ENCODE data around the gene RAB7B. TPM values are rescaled to one million over a fixed set of nuclear protein-coding genes. Genes with fewer than 3 reads are reported as not detected.

The RAB7B gene
- total RNA-seq, 1 experiment from 2014 or later: not detected

DNA sequence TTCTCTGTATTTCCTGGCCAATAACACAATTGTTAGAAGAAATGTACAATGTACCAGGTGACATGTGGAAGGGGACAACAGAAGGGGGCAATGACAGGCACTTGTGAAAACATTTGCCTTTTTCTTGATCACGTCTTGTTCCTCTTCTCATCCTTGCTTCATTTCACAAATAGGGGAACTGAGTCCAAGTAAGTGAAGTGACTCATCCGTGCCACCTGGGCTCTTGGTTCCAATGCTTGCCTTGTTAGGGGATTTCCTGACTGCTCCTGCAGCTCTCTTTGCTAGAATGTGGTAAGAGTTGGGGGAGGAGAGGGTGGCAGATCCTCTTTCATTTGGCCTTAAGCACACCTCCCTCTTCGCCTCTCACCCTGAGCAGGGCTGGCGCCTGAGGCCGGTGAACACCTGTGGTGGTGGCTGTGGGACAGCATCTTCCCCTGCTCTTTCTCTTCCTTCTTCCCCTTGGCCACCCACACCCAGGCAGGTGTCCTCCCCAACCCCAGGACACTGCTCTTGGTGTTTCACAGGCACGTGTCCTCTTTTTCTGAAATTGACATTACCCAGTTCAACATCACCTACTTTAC, 47.5 kb upstream of the RAB7B start (continued):
- TF ChIP-seq, protein P1, sequence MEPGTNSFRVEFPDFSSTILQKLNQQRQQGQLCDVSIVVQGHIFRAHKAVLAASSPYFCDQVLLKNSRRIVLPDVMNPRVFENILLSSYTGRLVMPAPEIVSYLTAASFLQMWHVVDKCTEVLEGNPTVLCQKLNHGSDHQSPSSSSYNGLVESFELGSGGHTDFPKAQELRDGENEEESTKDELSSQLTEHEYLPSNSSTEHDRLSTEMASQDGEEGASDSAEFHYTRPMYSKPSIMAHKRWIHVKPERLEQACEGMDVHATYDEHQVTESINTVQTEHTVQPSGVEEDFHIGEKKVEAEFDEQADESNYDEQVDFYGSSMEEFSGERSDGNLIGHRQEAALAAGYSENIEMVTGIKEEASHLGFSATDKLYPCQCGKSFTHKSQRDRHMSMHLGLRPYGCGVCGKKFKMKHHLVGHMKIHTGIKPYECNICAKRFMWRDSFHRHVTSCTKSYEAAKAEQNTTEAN (CRISPR knock-in tag; IDR thresholded peaks at IDR 0.05): no peak
- TF ChIP-seq SMAD4 (CRISPR knock-in tag; IDR thresholded peaks at IDR 0.05): no peak
- no peak for TF ChIP-seq SOX15 (CRISPR knock-in tag; IDR thresholded peaks at IDR 0.05)

- CTCF ChIA-PET: no interaction called here
- no peak for ATAC-seq
- TF ChIP-seq ERG (CRISPR knock-in tag; IDR thresholded peaks at IDR 0.05): no peak
- no peak for TF ChIP-seq ZSCAN18 (CRISPR knock-in tag; IDR thresholded peaks at IDR 0.05)
- TF ChIP-seq GRHL2 (CRISPR knock-in tag; IDR thresholded peaks at IDR 0.05; ENCODE audit: insufficient replicate concordance, severe bottlenecking): no peak
- no peak for TF ChIP-seq TEAD1 (CRISPR knock-in tag; IDR thresholded peaks at IDR 0.05)
- TF ChIP-seq CBFB (CRISPR knock-in tag; IDR thresholded peaks at IDR 0.05; ENCODE audit: low read depth): no peak
- no peak for TF ChIP-seq OVOL2 (CRISPR knock-in tag; IDR thresholded peaks at IDR 0.05; ENCODE audit: borderline replicate concordance)
- TF ChIP-seq ARID4B (CRISPR knock-in tag; IDR thresholded peaks at IDR 0.05; ENCODE audit: borderline replicate concordance): no peak
- TF ChIP-seq ESRRA (CRISPR knock-in tag; IDR thresholded peaks at IDR 0.05; ENCODE audit: borderline replicate concordance): no peak
Observed at GRCh38 chr1:206049919-206050600, 46.9 kb upstream of the RAB7B start.

GRCh38 chr1:206049293-206049692, 46.1 kb upstream of the RAB7B start:
- peaks cover 13% of the 10 kb centered on the region for H3K9me3 Mint-ChIP-seq
- POLR2A ChIA-PET: no interaction called here
- ATAC-seq: no peak
- TF ChIP-seq CREM (CRISPR knock-in tag; IDR thresholded peaks at IDR 0.05) (no peak), NFATC4 (CRISPR knock-in tag; IDR thresholded peaks at IDR 0.05) (no peak), NFYB (CRISPR knock-in tag; conservative IDR thresholded peaks at IDR 0.05; ENCODE audit: low read depth) (no peak), ELF4 (CRISPR knock-in tag; IDR thresholded peaks at IDR 0.05; ENCODE audit: low read depth) (no peak), ATF1 (CRISPR knock-in tag; IDR thresholded peaks at IDR 0.05) (no peak), MYBL2 (CRISPR knock-in tag; IDR thresholded peaks at IDR 0.05) (no peak), ZNF423 (CRISPR knock-in tag; IDR thresholded peaks at IDR 0.05) (no peak), ZNF281 (CRISPR knock-in tag; IDR thresholded peaks at IDR 0.05) (no peak), MAX (CRISPR knock-in tag; IDR thresholded peaks at IDR 0.05) (no peak), NFE2L1 (CRISPR knock-in tag; IDR thresholded peaks at IDR 0.05) (no peak)

More at GRCh38 chr1:206049919-206050600, 46.9 kb upstream of the RAB7B start:
- POLR2A ChIA-PET: no interaction called here
- H3K36me3 Mint-ChIP-seq: no peaks in the 10 kb centered on the region
- H3K27me3 Mint-ChIP-seq (ENCODE audit: low read depth): no peaks in the 10 kb centered on the region; the same call in 1 of the 2 replicates
- H3K4me3 Mint-ChIP-seq: no peak overlapping the region
- DNase-seq (ENCODE audit: low spot score): no peak
- H3K4me1 Mint-ChIP-seq: peaks cover 13% of the 10 kb centered on the region
- H3K9me3 Mint-ChIP-seq: peaks cover 13% of the 10 kb centered on the region
- no peak overlapping the region for H3K27ac Mint-ChIP-seq

More at GRCh38 chr1:206049293-206049692, 46.1 kb upstream of the RAB7B start:
- Mint-ChIP-seq H3K4me1 (peaks cover 13% of the 10 kb centered on the region), H3K27ac (no peak overlapping the region), H3K36me3 (no peaks in the 10 kb centered on the region), H3K27me3 (ENCODE audit: low read depth) (no peaks in the 10 kb centered on the region; the same call in 1 of the 2 replicates), H3K4me3 (no peak overlapping the region)
- DNase-seq (ENCODE audit: low spot score): no peak
- CTCF ChIA-PET: no interaction called here

Data from WTC11 (cell line).